Right renal pelvis (tissue), 4 donors: ENCODE results near the gene CLN3. TPM values are rescaled to one million over a fixed set of nuclear protein-coding genes. Genes with fewer than 3 reads are reported as not detected.
"Not testable (repeated sequence)": the region's sequence is repeated elsewhere in the genome, so short reads cannot be mapped to it uniquely, and the experiment has no call there.

ENCODE experiments used
- DNase-seq, 4 donors: peaks; one replicate each; pipeline ENCODE4 v3.0.0-alpha.2; 2013; ENCODE audit warnings: low read depth in 4 of 4, low spot score in 3 of 4, missing footprints in 1 of 4
- polyA plus RNA-seq, 4 donors: library from polyadenylated mRNA; unstranded; fragments of 120-200 nt; gene quantifications; one replicate each; pipeline ENCODE4 v1.2.1, GENCODE V29; 2013; ENCODE audit not compliant: insufficient read length in 4 of 4

The CLN3 gene
- polyA plus RNA-seq, 4 donors, result 31.2 to 44.9 (median 36.6) TPM

DNA sequence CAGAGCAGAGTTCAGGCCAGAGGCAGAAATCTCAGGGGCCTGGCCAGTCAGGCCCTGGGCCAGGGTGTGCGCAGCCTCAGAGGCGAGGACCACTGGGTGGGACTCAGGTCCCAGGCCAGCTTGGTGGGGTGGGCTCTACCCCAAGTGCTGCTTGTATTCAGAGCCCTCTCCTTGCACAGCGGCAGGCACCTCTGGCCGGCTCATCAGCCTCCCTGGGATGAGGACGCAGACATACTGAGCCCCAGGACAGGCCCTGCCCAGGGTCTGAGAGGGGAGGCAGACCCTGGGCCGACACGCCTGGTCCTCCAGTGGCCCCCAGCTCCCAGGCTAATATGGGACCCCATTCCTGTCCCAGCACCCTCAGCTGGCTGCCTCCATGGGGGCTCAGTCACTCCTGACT, 22.4 kb upstream of the CLN3 start:
- no peak for DNase-seq

DNA sequence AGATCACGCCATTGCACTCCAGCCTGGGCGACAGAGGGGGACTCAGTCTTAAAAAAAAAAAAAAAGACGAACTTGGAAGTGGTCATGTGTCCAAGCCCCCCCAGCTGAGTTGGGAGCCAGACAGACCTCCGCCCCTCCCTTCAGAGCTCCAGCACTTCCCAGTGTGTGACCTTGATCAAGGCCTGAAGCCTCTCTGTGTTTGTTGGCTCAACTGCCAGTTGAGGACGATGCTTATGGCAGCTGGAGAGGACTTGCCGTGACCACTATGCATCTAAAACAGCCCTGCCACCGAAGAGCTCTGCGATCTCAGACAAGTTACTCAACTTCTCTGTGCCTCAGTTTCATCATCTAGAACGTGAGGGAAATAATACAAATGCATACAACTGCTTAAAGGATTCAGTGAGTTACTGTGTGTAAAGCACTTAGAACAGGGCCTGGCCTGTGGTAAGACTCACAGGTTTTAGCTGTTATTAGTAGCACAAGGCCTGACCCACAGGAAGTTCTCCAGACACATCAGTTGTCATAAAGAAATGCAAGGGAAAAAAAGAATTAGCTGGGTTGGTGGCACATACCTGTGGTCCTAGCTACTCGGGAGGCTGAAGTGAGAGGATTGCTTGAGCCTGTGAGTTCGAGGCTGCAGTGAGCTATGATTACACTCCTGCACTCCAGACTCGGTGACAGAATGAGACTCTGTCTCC, 21.8 kb upstream of the CLN3 start:
- no peak for DNase-seq

DNA sequence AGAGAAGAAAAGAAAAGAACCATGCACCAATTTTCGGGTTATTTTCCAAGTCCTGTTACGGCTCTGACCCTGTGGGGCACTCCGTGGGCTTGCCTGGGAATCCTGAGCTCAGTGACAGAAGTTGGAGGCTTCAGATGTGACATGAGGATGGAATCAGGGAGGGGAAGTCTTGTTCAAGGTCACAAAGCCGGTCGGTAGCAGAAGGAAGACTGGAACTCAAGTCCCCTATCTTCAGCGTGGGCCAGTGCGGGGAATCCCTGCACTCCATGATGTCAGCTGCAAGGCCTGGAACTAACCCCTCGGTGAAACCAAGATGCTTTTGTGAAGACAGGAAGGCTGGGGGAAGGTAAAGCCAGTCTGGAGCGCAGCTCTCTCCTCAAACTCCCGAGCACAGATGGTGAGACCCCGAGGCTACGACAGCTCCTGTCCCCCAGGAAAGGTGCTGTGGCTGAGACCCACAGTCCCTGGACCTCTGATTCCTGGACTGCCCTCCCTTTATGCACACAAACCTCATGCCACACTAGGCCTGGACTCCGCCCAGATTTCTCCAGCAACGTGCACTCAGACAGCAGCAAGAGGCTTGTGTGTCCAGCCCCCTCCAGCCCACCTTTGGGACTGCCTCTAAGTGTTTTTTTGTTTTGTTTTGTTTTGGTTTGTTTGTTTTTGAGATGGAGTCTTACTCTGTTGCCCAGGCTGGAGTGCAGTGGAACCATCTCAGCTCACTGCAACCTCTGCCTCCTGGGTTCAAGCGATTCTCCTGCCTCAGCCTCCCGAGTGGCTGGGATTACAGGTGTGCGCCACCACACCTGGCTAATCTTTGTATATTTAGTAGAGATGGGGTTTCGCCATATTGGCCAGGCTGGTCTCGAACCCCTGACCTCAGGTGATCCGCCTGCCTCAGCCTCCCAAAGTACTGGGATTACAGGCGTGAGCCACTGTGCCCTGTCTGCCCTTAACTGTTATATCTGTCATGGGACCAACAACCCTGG, 20.2 kb upstream of the CLN3 start:
- no peak for DNase-seq

DNA sequence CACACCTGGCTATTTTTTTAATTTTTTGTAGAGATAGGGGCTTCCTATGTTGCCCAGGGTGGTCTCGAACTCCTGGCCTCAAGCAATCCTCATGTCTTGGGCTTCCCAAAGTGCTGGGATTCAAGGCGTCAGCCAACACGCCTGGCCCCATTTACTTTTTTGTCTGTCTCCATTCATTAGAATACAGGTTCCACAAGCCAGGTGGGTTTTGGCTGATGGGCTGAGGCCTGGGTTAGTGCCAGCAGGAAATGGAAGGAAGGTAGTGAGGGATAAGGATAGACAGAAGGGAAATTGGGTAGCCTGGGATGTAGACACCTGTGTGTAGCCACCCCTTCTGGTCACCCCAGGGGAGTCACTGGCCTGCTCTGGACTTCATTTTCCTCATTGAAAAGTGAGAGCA, 19.2 kb upstream of the CLN3 start:
- no peak for DNase-seq

DNA sequence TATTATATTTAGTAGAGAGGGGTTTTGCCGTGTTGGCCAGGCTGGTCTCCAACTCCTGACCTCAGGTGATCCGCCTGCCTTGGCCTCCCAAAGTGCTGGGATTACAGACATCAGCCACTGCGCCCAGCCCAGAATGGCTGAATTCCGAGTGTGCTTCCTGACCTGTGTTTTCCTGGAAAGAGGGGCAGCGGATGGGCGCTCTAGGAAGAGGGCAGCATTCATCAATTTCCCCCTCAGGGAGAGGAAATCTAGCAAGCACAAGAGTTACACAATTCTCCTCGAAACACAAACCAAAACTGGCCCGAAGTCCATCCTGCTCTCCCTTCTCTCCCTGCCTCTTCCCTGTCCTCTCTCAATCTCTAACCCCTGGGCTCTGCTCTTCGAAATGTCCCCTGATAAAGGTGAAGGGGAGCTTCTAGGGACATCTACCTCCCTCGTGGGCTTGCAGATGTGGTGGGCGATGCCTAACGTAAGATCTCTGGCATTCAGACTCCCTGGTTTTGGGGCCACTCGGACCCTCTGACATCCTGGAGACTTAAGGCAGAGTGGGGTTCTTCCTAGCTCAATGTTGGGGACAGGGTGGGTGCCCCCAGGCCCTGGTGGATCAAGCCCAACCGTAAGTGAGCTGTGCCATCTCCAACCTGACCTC, 13.7 kb upstream of the CLN3 start:
- no peak for DNase-seq

DNA sequence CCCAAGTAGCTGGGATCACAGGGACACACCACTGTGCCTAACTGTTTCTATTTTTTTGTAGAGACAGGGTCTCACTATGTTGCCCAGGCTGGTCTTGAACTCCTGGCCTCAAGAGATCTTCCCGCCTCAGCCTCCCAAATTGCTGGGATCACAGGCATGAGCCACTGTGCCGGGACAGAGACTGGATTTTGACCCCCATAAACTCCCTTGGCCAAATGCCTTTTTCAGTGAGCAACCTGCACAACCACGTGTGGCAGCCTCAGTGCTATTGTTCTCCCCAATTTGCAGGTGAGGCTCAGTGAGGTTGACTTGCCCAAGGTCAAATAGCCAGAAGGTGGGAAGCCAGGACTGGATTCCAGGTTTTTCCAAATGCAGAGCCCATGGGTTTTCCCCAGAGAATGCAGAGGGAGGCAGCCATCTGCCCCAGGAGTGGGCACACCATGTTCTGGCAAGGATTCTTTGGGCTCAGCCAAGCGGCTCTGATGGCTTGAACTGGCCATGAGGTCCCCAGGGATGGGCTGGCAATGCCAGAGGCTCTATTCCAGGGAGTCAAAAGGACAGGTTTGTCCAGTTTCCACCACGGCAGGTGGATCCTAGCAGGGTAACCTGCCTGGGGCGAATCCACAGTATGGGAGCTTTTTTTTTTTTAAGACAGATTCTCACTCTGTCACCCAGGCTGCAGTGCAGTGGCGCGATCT, 13.0 kb upstream of the CLN3 start:
- no peak for DNase-seq

DNA sequence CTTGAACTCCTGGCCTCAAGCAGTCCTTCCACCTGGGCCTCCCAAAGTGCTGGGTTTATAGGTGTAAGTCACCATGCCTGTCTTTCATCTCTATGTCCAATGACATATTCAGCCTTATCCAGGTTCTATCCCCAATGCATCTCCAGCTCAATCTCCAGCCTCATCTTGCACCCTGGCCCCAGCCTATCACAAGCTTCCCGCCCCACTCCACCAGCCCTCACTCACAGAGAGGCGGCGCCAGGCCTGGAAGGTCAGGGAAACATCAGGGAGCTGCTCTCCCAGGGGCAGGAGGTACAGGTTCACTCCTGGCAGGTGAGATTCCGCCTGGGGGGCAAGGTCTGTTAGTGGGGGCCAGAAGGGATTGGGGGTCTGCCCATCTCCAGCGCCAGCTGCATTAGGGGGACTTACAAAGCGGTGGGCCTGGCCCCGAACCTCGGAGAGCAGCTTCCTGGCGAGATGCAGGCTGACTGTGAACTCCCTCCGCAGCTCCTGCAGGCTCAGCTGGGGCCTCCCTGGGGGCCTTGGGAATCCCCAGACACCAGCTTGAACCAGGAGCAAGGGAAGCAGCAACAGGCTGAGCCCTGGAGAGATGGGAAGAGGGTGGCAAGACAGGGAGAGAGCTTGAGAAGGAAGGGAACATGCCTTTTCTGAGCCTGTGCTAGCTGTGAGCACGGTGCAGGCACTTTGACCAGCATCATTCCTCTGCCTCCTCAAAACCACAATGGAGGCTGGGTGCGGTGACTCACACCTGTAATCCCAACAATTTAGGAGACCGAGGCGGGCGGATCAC, 11.8 kb upstream of the CLN3 start:
- DNase-seq, result no peak

DNA sequence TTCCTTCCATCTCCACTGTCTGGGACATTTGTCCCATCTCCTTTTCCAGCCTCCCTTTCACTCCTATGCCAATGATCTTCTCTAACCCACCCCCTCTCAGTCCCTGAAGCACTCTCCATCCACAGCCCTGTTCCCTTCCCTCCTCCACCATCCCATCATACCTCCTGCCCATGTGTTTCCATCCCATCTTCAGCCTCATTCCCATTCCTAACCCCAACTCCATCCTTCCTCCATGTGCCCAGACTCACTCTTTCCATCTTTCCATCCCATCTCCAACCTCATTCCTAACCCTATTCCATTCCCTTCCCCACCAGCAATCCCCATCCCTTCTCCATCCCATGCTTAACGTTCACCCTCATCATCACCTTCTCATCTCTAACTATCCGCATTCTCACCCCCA, 10.4 kb upstream of the CLN3 start:
- DNase-seq, result no peak

DNA sequence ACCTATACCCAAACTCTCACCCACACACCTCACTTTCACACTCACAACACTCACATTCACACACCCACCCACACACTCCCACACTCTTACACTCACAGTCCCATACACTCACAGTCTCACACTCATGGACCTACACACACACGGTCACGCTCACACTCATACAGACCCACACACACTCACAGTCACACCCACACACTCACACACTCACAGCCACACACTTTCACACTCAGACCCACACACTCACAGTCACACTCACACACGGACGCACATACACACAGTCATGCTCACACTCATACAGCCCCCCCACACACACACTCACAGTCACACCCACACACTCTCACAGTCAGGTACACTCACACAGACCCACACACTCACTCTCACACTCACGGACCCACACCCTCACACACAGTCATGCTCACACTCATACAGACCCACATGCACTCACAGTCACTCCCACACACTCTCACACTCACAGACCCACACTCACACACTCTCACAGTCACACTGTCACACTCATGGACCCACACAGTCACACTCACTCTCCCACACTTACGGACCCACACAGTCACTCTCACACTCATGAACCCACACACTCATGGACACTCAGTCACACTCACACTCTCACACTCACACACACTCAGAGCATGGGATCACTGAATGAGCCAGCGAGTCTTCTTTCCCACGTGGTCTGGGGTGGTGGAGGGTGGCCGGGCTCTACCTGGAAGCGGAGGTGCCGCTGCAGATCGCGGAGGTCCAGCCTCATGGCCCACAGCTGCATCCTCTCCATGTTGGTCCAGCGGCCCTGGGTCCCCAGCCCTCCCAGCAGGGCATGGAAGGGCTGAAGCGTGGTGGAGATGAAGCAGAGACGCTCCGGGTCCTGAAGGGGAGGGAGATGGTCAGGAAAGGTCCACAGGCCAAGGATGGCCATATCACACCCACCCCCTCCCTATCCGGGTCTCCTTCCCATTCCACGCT, 9.7 kb upstream of the CLN3 start:
- DNase-seq, result no peak

DNA sequence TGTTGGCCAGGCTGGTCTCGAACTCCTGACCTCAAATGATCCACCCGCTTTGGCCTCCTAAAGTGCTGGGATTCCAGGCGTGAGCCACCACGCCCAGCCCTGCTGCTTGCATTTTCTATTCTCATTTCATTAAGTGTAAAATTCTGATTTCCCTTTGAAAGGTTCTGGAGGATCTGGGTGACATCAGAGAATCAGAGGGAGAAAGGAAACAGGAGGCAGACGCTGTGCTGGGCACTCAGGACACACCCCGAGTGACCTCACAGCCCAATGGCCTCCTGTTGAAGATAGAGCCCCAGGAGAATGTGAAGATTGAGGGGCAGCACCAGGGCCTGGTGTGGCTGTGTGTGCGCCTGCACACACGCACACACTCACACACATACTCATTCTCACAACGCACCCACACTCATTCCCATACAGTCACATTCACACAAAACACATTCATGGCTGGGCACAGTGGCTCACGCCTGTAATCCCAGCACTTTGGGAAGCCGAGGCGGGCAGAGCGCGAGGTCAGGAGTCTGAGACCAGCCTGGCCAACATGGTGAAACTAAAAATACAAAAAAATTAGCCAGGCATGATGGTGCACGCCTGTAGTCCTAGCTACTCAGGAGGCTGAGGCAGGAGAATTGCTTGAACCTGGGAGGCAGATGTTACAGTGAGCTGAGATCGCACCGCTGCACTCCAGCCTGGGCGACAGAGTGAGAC, 8.8 kb upstream of the CLN3 start:
- DNase-seq, result not testable (repeated sequence)

DNA sequence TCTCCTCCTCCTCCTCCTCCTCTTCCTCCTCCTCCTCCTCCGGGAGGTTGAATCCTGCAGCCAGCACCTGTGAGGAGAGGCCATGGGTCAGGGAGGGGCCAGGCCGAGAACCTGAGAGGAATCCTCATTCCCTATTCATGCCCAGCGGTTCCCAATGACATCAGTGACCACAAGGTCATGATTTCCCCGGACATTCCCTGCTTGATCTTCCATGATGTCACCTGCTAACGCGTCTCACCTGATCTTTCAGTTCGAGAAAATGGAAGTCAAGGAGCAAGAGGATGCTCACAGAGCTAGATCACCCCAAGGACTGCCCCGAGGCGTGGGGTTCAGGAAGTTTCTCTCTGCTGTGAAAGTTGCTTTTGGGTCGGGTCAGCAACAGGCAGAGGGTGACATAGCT, 8.0 kb upstream of the CLN3 start:
- no peak for DNase-seq

DNA sequence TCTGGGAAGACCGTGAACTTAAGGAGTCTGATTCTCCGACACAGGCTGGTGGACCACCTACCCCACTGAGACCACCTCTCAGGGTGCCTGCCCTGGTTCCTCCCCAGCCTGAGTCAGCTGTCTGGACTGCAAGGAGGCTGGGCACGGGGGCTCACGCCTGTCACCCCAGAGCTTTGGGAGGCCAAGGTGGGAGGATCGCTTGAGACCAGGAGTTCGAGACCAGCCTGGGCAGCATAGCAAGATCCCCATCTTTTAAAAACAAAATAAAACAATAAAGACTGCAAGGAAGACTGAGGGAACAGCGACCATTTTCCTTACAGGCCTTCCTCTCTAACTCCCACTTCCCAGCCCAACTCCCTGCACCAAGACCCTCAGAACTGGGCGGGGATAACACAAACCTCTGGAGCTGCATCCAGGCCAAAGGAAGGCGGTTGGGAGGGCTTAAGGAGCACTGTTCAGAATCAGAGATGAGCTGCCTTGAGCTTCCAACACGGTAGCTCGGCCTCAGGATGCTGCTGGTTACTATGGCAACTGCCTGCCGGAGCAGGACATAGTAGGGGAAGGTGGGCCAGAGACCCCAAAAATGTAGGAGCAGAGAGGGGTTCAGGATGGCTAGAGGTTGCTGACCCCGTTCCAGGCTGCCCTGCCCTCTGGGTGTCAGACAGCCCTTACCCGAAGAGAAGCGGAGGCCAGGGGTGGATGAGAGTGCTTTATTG, 7.0 kb upstream of the CLN3 start:
- no peak for DNase-seq

DNA sequence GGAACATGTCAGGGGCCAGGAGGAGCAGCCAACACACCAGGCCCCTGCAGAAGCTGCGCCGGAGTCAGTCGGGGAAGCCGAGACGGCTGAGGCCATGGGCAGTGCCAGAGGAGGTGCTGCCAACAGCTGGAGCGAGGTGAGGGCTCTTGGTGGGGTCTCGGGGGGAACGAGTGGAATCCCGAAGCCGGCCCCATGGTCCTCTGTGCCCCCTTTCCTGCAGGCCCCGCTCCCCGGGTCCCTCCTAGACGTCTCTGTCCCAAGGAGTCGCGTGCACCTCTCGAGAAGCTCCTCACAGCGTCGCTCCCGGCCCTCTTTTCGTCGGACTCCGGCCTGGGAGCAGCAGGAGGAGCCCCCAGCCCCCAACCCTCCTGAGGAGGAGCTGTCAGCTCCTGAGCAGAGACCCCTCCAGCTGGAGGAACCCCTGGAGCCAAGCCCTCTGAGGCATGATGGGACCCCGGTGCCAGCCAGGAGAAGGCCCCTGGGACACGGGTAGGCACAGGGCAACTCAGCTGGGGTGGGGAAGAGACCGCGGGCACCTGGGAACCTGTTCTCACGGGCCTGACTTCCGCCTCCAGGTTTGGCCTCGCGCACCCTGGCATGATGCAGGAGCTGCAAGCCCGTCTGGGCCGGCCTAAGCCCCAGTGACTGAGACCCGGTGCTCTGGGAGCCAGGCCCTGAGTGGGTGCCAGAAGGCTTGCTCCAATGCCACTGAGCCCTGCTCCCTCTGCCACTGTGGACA, 6.2 kb upstream of the CLN3 start:
- DNase-seq, result no peak

DNA sequence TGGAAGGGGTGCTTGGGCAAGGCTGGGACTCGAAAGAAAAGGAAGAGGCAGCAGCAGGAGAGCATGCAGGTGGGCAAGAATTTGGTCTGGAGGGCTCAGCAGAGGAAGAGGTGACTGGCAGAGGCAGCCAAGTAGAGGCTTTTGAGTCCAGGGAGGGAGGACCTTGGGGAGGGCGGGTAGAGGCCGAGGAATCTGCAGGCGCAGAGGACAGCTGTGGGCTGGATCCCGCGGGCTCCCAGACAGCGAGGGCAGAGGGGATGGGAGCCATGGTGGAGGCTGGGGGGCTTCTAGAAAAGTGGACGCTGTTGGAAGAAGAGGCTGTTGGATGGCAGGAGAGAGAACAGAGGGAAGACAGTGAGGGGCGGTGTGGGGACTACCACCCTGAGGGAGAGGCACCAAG, 5.5 kb upstream of the CLN3 start:
- DNase-seq, result no peak

DNA sequence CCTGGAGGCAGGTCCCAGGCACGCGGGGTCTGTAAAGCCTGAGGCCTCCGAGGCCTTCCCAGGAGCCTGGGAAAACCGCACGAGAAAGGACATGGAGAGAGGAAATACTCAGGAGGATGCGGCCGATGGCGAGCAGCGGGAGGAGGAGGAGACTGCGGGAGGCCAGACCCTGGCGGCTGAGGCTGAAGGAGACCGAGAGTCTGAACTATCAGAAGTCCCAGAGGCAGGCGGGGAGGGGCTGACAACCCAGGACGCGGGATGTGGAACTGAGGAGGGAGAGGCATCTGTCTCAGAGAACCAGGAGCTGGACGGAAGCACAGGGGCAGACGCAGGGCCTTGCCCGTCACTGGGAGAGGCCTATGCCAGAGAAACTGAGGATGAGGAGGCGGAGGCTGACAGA, 5.0 kb upstream of the CLN3 start:
- no peak for DNase-seq

DNA sequence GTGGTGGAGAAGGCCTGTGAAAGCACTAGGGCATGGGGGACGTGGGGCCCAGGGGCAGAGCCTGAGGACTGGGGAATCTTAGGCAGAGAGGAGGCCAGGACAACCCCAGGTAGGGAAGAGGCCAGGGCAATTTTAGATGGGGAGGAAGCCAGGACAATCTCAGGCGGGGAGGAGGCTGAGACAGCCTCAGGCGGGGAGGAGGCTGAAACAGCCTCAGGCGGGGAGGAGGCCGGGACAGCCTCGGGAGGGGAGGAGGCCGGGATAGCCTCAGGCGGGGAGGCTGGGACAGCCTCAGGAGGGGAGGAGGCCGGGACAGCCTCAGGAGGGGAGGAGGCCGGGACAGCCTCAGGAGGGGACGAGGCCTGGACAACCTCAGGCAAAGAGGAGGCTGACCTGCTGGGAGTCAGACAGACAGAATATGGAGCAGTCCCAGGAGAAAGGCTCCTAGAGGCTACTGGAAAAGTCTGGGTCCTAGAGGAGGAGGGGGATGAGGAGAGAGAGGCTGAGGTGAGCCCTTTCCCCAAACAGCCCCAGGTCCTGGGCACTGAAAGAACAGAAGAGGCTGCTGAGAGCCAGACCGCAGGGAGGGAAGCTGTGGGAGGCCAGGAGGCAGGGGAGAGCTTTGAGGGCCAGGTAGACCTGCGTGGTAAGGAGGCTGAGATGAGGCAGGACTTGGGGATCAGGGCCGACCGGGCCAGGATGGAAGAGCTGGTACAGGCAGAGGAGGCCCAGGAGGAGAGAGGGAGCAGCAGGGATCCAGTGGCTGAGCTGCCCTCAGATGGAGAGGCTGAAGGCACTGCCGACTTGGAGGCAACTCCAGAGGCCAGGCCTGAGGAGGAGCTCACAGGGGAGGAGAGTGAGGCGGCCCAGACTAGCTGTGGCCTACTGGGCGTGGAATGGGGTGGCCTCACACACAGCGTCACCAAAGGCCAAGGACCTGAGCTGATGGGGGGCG, 4.2 kb upstream of the CLN3 start:
- DNase-seq, result no peak
